GM12878 (cell line): ENCODE data around the gene MPPED1. TPM values are rescaled to one million over a fixed set of nuclear protein-coding genes. Genes with fewer than 3 reads are reported as not detected.

Experiments used
- ATAC-seq: fragments of 200-7000 bp; cut with Tn5 transposase; 3 replicates; pipeline ENCODE4 v1.9.1; 2020; ENCODE audit warnings: mild to moderate bottlenecking, moderate library complexity
- BruUV-seq: library from RNA; stranded (reverse); fragments of 400-500 nt; replicated peaks from 2 replicates; lab custom pipeline; 2021; lab: Mats Ljungman, UMichigan
- CTCF ChIA-PET: fragments of 300-600 bp; sonication (Branson Sonifier 250); formaldehyde crosslinking; extraction: SDS; loops from one replicate; lab custom pipeline; 2021; ENCODE audit warnings: inconsistent platforms; lab: Yijun Ruan, JAX
- POLR2A ChIA-PET: fragments of 350-600 bp; formaldehyde crosslinking; extraction: SDS; loops from one replicate; lab custom pipeline; 2021; ENCODE audit warnings: inconsistent platforms; lab: Charles Lee
- RAD21 ChIA-PET: fragments of 300-600 bp; sonication (Branson Sonifier 250); formaldehyde crosslinking; loops from one replicate; lab custom pipeline; 2023; ENCODE audit warnings: antibody characterized with exemption; ENCODE audit not compliant: unreplicated experiment; lab: Charles Lee
- SMC1A ChIA-PET: fragments of 300-600 bp; sonication (Branson Sonifier 250); formaldehyde crosslinking; loops from one replicate; lab custom pipeline; 2023; ENCODE audit not compliant: unreplicated experiment, uncharacterized antibody; lab: Charles Lee
- DNase-seq: peaks from one replicate; pipeline ENCODE4 v3.0.0-alpha.2; 2011; ENCODE audit warnings: low read depth, low spot score
- FAIRE-seq: peaks from 3 replicates; lab custom pipeline; 2011; peaks lifted over from hg19 to GRCh38; lab: Jason Lieb, UNC
- H2AFZ ChIP-seq: 2 replicates; pipeline ENCODE4 v1.6.0; 2011; ENCODE audit warnings: low read depth, low read length, control low read depth; ENCODE audit not compliant: control insufficient read depth
- H3K27ac ChIP-seq: 2 replicates; pipeline ENCODE4 v1.5.1; 2011; ENCODE audit warnings: control low read depth; ENCODE audit not compliant: control insufficient read depth, insufficient read depth
- H3K27me3 ChIP-seq, 2 experiments: replicated peaks in 1 of 2; 2 replicates each; pipeline versions ENCODE4 v1.6.0 to v1.6.1; 2011; ENCODE audit warnings: low read length in 1 of 2; ENCODE audit not compliant: control insufficient read depth in 2 of 2, insufficient read depth in 2 of 2
- H3K36me3 ChIP-seq, 2 experiments: 2 replicates each; pipeline ENCODE4 v1.5.1; 2011; ENCODE audit warnings: low read length in 1 of 2; ENCODE audit not compliant: control insufficient read depth in 2 of 2, insufficient read depth in 2 of 2
- H3K4me1 ChIP-seq: 2 replicates; pipeline ENCODE4 v1.6.1; 2011; ENCODE audit warnings: mild to moderate bottlenecking, low read length, moderate library complexity, mixed read lengths; ENCODE audit not compliant: control insufficient read depth, insufficient read depth
- H3K4me2 ChIP-seq: 2 replicates; pipeline ENCODE4 v1.6.0; 2011; ENCODE audit warnings: control low read depth; ENCODE audit not compliant: control insufficient read depth, insufficient read depth
- H3K4me3 ChIP-seq: fragments of 200-600 bp; sonication (generic); 2 replicates; pipeline ENCODE4 v1.5.1; 2016
- H3K79me2 ChIP-seq: 2 replicates; pipeline ENCODE4 v1.6.0; 2011; ENCODE audit warnings: low read length; ENCODE audit not compliant: control insufficient read depth, insufficient read depth
- H3K9ac ChIP-seq: 2 replicates; pipeline ENCODE4 v1.8.0; 2011; ENCODE audit warnings: low read length, control low read depth, mixed read lengths; ENCODE audit not compliant: control insufficient read depth, insufficient read depth
- H3K9me3 ChIP-seq: replicated peaks from 3 replicates; pipeline ENCODE4 v1.5.1; 2011; ENCODE audit warnings: mild to moderate bottlenecking, low read length; ENCODE audit not compliant: control insufficient read depth, insufficient read depth
- H4K20me1 ChIP-seq: 2 replicates; pipeline ENCODE4 v1.6.0; 2011; ENCODE audit not compliant: control insufficient read depth, insufficient read depth
- ASH2L ChIP-seq: fragments of 300-600, 200-600 bp; sonication (generic); IDR thresholded peaks from 2 replicates; pipeline ENCODE4 v1.6.1; 2017; ENCODE audit warnings: low read depth, mild to moderate bottlenecking, borderline replicate concordance
- BACH1 ChIP-seq: fragments of 450-650 bp; IDR thresholded peaks from 2 replicates; pipeline ENCODE4 v1.6.1; 2017; ENCODE audit warnings: mild to moderate bottlenecking, borderline replicate concordance
- BMI1 ChIP-seq: fragments of 450-650 bp; IDR thresholded peaks from 2 replicates; pipeline ENCODE4 v1.6.1; 2016; ENCODE audit warnings: mild to moderate bottlenecking, moderate library complexity, borderline replicate concordance
- EGR1 ChIP-seq, 2 experiments: IDR thresholded peaks; 1 replicate in 1 of 2; 2 replicates in 1 of 2; pipeline ENCODE4 v1.6.1; 2011 to 2012; ENCODE audit warnings: low read depth in 2 of 2, low read length in 2 of 2, borderline replicate concordance in 1 of 2, mild to moderate bottlenecking in 1 of 2, moderate library complexity in 1 of 2
- NFXL1 ChIP-seq: fragments of 450-650 bp; IDR thresholded peaks from 2 replicates; pipeline ENCODE4 v1.6.1; 2017; ENCODE audit warnings: antibody characterized with exemption, mild to moderate bottlenecking, borderline replicate concordance
- NR2C1 ChIP-seq: fragments of 450-650 bp; IDR thresholded peaks from 2 replicates; pipeline ENCODE4 v1.6.1; 2017; ENCODE audit warnings: antibody characterized with exemption, mild to moderate bottlenecking, moderate library complexity
- POLR2A ChIP-seq: IDR thresholded peaks from 2 replicates; pipeline ENCODE4 v1.6.1; 2011; ENCODE audit warnings: low read depth, mild to moderate bottlenecking, low read length
- RAD51 ChIP-seq: fragments of 450-650 bp; IDR thresholded peaks from 2 replicates; pipeline ENCODE4 v1.6.1; 2016; ENCODE audit warnings: moderate library complexity, mild to moderate bottlenecking, inconsistent platforms
- SIX5 ChIP-seq: IDR thresholded peaks from 2 replicates; pipeline ENCODE4 v1.6.1; 2011; ENCODE audit warnings: mild to moderate bottlenecking, low read depth, low read length, moderate library complexity; ENCODE audit not compliant: severe bottlenecking
- SP1 ChIP-seq: IDR thresholded peaks from one replicate; pipeline ENCODE4 v1.6.1; 2011; ENCODE audit warnings: low read depth, low read length
- STAT3 ChIP-seq: IDR thresholded peaks from 2 replicates; pipeline ENCODE4 v1.6.1; 2011; ENCODE audit warnings: low read depth, low read length, improper control_type of control experiment
- ZNF274 ChIP-seq: IDR thresholded peaks from one replicate; pipeline ENCODE4 v1.8.0; 2011; ENCODE audit not compliant: insufficient read length, insufficient read depth
- ZSCAN29 ChIP-seq: fragments of 450-650 bp; IDR thresholded peaks from 2 replicates; pipeline ENCODE4 v1.6.1; 2017; ENCODE audit warnings: mild to moderate bottlenecking, moderate library complexity
- ZZZ3 ChIP-seq: IDR thresholded peaks from 2 replicates; pipeline ENCODE4 v1.6.1; 2011; ENCODE audit warnings: low read depth; ENCODE audit not compliant: control insufficient read depth, insufficient read length
- WGBS: methylation state at CpG from one replicate; pipeline ENCODE4 v1.1.6; 2016; ENCODE audit warnings: low lambda C conversion rate; ENCODE audit not compliant: insufficient replicate concordance, insufficient coverage; ENCODE audit errors: missing lambda C conversion rate; 5-methylcytosine and 5-hydroxymethylcytosine counted together
- in situ Hi-C: fragments of 300-500 bp; cut with MboI; formaldehyde crosslinking; loops from 9 replicates; pipeline ENCODE4 v1.14.3; 2018; ENCODE audit warnings: mixed read lengths
- intact Hi-C: fragments of 100-400 bp; cut with micrococcal nuclease; formaldehyde crosslinking; loops from one replicate; pipeline ENCODE4 v1.14.2; 2022; ENCODE audit not compliant: unreplicated experiment
- polyA plus RNA-seq, 11 experiments: library from polyadenylated mRNA; depleted of rRNA in 4 of 11; unstranded in 6 of 11; stranded (reverse) in 5 of 11; fragments of >200 nt; fragmentation: Nextera tagmentation in 4 of 11; fragmentation: Illumina TruSeq in 1 of 11; extraction: Ambion mirVana in 4 of 11; extraction: Trizol in 1 of 11; gene quantifications; 1 replicate in 1 of 11; 2 replicates in 10 of 11; pipeline versions ENCODE4 v1.2.1 to v1.2.3, GENCODE V29; 2011 to 2016; ENCODE audit warnings: inconsistent platforms in 2 of 11, missing spikeins in 2 of 11, low read depth in 1 of 11
- total RNA-seq, 4 experiments: library from RNA; depleted of rRNA in 3 of 4; stranded (reverse); fragments of >200 nt in 3 of 4; fragmentation: Illumina TruSeq in 1 of 4; extraction: Trizol in 1 of 4; gene quantifications; 2 replicates each; pipeline versions ENCODE4 v1.2.1 to v1.2.3, GENCODE V29; 2013 to 2021
- TF ChIP-seq, protein P1 (sequence below): fragments of 450-650 bp; IDR thresholded peaks from 2 replicates; pipeline ENCODE4 v1.6.1; 2016; ENCODE audit warnings: mild to moderate bottlenecking
- TF ChIP-seq, protein P2 (sequence below): IDR thresholded peaks from 2 replicates; pipeline ENCODE4 v1.6.1; 2011; ENCODE audit warnings: low read depth, mild to moderate bottlenecking, low read length, moderate library complexity, borderline replicate concordance; ENCODE audit errors: extremely low read depth
- TF ChIP-seq, protein P3 (sequence below), 3 experiments: IDR thresholded peaks in 2 of 3; conservative IDR thresholded peaks in 1 of 3; 2 replicates each; pipeline ENCODE4 v1.5.1; 2011; ENCODE audit warnings: low read depth in 3 of 3, low read length in 3 of 3, mild to moderate bottlenecking in 3 of 3, control low read depth in 2 of 3, moderate library complexity in 2 of 3, inconsistent platforms in 1 of 3, mixed read lengths in 1 of 3; ENCODE audit not compliant: control insufficient read depth in 2 of 3, insufficient read depth in 1 of 3; ENCODE audit errors: extremely low read depth in 1 of 3

Gene MPPED1
- total and polyA plus RNA-seq, 10 of the 15 experiments (the other 5 are each of a cell fraction or from before 2014, with no cell fraction given), result 0.11 TPM; not detected in 9

DNA sequence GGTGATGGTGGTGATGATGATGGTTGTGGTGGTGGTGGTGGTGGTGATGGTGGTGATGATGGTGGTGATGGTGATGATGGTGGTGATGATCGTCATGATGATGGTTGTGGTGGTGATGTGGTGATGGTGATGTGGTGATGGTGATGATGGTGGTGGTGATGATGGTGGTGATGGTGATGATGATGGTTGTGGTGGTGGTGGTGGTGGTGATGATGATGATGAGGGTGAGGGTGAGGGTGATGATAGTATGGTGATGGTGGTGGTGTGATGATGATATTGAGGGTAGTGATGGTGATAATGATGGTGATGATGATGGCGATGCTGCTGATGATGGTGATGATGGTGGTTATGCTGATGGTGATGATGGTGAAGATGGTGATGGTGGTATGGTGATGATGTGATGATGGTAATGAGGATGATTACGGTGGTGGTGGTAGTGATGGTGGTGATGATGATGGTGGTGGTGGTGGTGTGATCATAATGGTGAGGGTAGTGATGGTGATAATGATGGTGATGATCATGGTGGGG lies 63.8 kb downstream of the MPPED1 start (continued):
- TF ChIP-seq EGR1 (IDR thresholded peaks at IDR 0.05; ENCODE audit: borderline replicate concordance in 1 of 2, low read depth in 2 of 2, low read length in 2 of 2), result no peak
- TF ChIP-seq, protein P1, sequence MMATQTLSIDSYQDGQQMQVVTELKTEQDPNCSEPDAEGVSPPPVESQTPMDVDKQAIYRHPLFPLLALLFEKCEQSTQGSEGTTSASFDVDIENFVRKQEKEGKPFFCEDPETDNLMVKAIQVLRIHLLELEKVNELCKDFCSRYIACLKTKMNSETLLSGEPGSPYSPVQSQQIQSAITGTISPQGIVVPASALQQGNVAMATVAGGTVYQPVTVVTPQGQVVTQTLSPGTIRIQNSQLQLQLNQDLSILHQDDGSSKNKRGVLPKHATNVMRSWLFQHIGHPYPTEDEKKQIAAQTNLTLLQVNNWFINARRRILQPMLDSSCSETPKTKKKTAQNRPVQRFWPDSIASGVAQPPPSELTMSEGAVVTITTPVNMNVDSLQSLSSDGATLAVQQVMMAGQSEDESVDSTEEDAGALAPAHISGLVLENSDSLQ, result no peak
- TF ChIP-seq STAT3, result no peak
- TF ChIP-seq BMI1, result no peak
- TF ChIP-seq SP1, result no peak
- no peak for TF ChIP-seq NR2C1
- TF ChIP-seq ASH2L, result no peak
- no peak for TF ChIP-seq RAD51
- TF ChIP-seq NFXL1, result no peak
- no peak for TF ChIP-seq SIX5
- TF ChIP-seq ZSCAN29, result no peak

DNA sequence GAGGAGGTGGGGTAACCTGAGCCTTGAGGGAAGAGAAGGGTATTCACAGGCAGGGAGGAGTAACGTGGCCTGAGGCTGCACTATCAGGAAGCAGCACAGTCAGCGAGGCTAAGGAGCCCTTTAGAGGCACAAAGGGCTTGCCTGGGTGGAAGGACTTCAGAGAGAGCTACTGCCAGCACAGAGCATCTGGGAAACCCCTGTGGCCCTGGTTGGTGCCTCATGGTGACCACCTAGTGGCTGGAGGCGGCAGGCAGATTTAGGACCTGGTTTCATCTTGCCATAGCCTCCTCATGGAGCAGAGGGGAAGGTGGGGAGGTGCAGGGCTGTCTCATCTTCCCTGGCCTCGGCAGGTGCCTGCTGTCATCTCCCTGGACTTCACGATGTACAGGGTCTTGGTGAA lies 64.5 kb downstream of the MPPED1 start:
- ChIA-PET CTCF (no interaction called here), SMC1A (no interaction called here), POLR2A (no interaction called here), RAD21 (no interaction called here)
- Histone ChIP-seq H3K9ac (no peak overlapping the region), H2AFZ (no peak overlapping the region), H3K27ac (no peak overlapping the region), H3K4me3 (no peak overlapping the region), H3K36me3 (no peaks in the 10 kb centered on the region), H3K4me2 (no peak overlapping the region), H3K9me3 (no peaks in the 10 kb centered on the region), H4K20me1 (no peaks in the 10 kb centered on the region), H3K4me1 (0 out of 2 replicates have a peak, but pooled peaks cover 4% of the 10 kb centered on the region), H3K27me3 (no peaks in the 10 kb centered on the region; a peak in 1 of 4 replicates), H3K79me2 (no peaks in the 10 kb centered on the region)
- DNase-seq (no peak), FAIRE-seq (no peak), ATAC-seq (peak; percentile 48; the same call in 2 of the 3 replicates)
- intact Hi-C loops (no loop called here), in situ Hi-C loops (no loop called here)
- no peak for TF ChIP-seq ZNF274
- TF ChIP-seq, protein P2, sequence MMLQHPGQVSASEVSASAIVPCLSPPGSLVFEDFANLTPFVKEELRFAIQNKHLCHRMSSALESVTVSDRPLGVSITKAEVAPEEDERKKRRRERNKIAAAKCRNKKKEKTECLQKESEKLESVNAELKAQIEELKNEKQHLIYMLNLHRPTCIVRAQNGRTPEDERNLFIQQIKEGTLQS, result no peak
- TF ChIP-seq BACH1, result no peak
- no peak for TF ChIP-seq ZZZ3
- TF ChIP-seq, protein P3, sequence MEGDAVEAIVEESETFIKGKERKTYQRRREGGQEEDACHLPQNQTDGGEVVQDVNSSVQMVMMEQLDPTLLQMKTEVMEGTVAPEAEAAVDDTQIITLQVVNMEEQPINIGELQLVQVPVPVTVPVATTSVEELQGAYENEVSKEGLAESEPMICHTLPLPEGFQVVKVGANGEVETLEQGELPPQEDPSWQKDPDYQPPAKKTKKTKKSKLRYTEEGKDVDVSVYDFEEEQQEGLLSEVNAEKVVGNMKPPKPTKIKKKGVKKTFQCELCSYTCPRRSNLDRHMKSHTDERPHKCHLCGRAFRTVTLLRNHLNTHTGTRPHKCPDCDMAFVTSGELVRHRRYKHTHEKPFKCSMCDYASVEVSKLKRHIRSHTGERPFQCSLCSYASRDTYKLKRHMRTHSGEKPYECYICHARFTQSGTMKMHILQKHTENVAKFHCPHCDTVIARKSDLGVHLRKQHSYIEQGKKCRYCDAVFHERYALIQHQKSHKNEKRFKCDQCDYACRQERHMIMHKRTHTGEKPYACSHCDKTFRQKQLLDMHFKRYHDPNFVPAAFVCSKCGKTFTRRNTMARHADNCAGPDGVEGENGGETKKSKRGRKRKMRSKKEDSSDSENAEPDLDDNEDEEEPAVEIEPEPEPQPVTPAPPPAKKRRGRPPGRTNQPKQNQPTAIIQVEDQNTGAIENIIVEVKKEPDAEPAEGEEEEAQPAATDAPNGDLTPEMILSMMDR (IDR thresholded peaks at IDR 0.05 in 2 of 3, conservative IDR thresholded peaks at IDR 0.05 in 1 of 3; ENCODE audit: control insufficient read depth in 2 of 3, extremely low read depth in 1 of 3, insufficient read depth in 1 of 3, low read depth in 3 of 3, low read length in 3 of 3), result 0 out of 6 replicates have a peak, but pooled peaks of 1 of the 3 experiments have one; percentile 8
- no peak for TF ChIP-seq POLR2A
- WGBS, result 0% methylated on average over 5 of the region's 5 CpGs
- BruUV-seq, result no TSS peak
